A549 treated with RU486 at 1 μM for 4 hours (cell line): ENCODE data around the gene TUFT1. TPM values are rescaled to one million over a fixed set of nuclear protein-coding genes. Genes with fewer than 3 reads are reported as not detected.

Experiments used
- total RNA-seq: library from RNA; stranded (reverse); fragments of 200-300 nt; extraction: Qiagen RNA extraction; gene quantifications from 5 replicates; pipeline ENCODE4 v1.2.3, GENCODE V29; 2022; ENCODE audit warnings: low read depth

TUFT1 gene, protein sequence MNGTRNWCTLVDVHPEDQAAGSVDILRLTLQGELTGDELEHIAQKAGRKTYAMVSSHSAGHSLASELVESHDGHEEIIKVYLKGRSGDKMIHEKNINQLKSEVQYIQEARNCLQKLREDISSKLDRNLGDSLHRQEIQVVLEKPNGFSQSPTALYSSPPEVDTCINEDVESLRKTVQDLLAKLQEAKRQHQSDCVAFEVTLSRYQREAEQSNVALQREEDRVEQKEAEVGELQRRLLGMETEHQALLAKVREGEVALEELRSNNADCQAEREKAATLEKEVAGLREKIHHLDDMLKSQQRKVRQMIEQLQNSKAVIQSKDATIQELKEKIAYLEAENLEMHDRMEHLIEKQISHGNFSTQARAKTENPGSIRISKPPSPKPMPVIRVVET
- total RNA-seq: 14.0 to 16.7 TPM (median 14.3 TPM) in 5 replicates

GRCh38 chr1:151540021-151540981 lies at the start of gene TUFT1:
TSS of gene TUFT1 (plus strand) at chr1:151540309. CDS start at chr1:151540367, 58 bp downstream.

GRCh38 chr1:151510957-151511635 lies 29.0 kb upstream of the TUFT1 start, which contains the start of gene CGN:
TSS of gene CGN (plus strand) at chr1:151511387. CDS start at chr1:151518520, 7,133 bp downstream.

GRCh38 chr1:151611832-151612500 lies 71.9 kb downstream of the TUFT1 start, which contains the start of gene SNX27:
TSS of gene SNX27 (plus strand) at chr1:151612050. CDS start at chr1:151612202, 152 bp downstream.

Other genes with a start within 250 kb of the TUFT1 start
- gene PI4KB, start 212.9 kb upstream of the TUFT1 start, total RNA-seq: 25.8 to 29.8 TPM (median 27.9 TPM) in 5 replicates
- 23.8 to 26.9 TPM (median 25.9 TPM) in 5 replicates for gene RFX5, start 193.1 kb upstream of the TUFT1 start, total RNA-seq
- 5.4 to 7.8 TPM (median 6.2 TPM) in 5 replicates for gene SELENBP1, start 167.6 kb upstream of the TUFT1 start, total RNA-seq
- gene PSMB4, start 140.7 kb upstream of the TUFT1 start, total RNA-seq: 340 to 454 TPM (median 407 TPM) in 5 replicates
- 14.8 to 20.9 TPM (median 19.6 TPM) in 5 replicates for gene POGZ, start 80.8 kb upstream of the TUFT1 start, total RNA-seq
- gene CGN, start 28.9 kb upstream of the TUFT1 start, total RNA-seq: 1.2 to 2.2 TPM (median 1.4 TPM) in 5 replicates
- 6.8 to 10.9 TPM (median 7.5 TPM) in 5 replicates for gene SNX27, start 71.7 kb downstream of the TUFT1 start, total RNA-seq
- not detected in 5 replicates for gene CELF3, start 176.5 kb downstream of the TUFT1 start, total RNA-seq
- not detected in 5 replicates for gene RIIAD1, start 181.2 kb downstream of the TUFT1 start, total RNA-seq
- 69.1 to 95.3 TPM (median 81.1 TPM) in 5 replicates for gene MRPL9, start 223.2 kb downstream of the TUFT1 start, total RNA-seq